Measurements from ENCODE around the gene RAB38.
A peak's percentile ranks its signal among the peaks of the same experiment; 100 is the strongest.

The RAB38 gene

DNA sequence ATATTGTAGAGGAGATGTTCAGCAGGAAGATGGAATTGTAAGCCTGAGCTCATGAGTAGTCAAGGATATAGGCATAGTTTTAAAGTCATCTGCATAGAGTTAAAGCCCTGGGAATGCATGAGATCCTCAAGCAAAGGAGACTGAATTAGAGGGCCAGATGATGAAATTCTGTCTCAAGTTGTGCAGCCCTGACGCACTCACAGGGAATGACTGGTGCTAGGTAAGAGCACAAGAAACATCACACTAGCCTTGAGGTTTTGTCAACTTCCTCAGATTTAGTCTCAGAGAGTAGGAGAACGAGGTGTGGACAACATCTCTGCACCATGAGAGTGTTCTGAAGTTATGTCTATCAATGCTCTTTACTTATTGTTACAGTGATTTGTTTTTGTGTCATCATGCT, 5.8 kb downstream of the RAB38 start:
- DNase-seq = no peak

DNA sequence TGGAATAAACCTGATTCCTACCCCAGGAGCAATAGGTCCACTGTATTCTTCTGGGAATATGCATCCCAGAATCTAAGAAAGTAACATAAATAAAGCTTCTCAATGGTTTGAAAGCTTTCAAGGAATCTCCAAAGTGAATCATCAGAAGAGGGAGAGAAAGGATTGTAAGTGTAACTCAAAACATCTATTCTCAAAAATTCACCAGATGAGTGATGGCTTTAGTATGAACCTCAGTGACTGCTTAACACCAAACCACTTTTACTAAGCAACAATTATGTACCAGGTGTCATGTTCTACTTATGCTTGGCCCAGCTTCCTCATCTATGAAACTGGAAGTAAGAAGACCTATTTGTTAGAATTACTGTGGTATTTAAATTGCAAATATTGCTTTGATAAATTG, 7.4 kb downstream of the RAB38 start:
- no peak for DNase-seq

DNA sequence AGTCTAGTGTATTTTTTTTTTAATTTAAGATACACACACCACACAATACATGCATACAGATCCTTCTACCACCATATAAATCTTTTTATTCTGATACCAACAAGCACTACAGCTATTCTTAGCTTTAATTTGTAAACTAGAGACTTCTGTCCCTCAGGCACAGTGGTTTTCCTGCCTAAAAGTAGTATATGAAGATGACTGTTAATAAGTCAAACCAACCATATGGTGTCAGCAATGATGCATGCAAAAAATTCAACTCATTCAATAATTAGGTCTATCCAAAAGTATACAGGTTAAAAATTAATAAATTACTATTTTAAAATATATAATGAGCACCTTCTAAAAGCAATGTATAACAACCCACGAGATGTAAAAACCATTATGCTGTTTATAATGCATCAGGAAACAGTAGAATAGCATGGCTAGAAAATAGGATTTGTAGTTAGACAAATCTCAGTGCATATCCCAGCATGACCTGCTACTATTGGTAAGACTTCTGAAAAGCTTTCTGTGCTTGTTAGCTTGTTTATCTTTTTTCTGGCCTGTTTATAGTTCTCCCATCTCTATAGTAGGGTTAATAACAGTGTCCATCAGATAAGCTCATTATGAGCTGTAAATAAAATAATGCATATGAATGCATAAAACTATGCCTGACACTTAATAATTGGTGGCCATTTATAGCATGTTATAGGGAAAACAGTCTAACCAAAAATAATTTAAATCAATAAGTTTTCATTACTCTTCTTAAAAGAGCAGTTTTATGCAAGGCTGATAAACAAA, 10.2 kb downstream of the RAB38 start:
- DNase-seq = no peak

DNA sequence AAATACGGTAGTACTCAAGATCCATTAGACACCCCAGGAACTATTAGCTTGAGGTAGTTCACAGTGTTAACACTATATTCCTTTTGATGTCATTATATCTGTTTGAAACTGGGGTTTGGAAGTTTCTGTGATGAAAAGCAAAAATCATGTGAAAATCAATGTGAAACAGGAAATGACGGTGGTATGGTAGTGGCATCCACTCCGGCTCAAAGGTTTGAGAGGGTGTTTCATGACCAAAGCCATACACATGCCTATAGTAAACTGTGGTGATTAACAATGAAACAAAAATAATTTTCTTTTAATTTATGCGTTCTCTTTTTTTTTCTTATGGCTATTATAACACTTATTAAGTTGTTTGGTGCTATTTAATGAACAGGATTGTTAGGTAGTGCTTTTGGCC, 10.9 kb downstream of the RAB38 start:
- DNase-seq = no peak

DNA sequence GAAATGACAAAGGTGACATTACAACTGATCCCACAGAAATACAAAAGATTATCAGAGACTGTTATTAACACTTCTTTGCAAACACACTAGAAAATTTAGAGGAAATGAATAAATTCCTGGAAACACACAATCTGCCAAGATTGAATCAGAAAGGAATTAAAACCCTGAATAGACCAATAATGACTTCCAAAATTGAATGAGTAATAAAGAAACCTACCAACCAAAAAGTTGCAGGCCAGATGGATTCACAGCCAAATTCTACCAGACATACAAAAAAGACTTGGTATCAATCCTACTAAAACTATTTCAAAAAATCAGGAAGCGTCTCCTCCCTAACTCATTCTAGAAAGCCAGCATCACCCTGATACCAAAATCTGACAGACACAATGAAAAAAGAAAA, 17.2 kb downstream of the RAB38 start:
- no peak for DNase-seq

DNA sequence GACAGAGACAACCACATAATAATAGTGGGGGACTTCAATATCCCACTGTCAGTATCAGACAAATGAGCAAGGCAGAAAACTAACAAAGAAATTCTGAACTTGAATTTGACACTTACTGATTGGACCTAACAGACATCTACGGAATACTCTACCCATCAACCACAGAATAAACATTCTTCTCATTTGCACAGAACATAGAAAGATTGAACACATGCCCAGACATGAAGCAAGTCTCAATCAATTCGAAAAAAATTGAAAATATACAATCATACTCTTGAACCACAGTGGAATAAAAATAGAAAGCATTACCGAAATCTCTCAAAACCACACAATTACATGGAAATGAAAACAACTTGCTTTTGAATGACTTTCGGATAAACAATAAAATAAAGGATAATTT, 17.9 kb downstream of the RAB38 start:
- DNase-seq = no peak

DNA sequence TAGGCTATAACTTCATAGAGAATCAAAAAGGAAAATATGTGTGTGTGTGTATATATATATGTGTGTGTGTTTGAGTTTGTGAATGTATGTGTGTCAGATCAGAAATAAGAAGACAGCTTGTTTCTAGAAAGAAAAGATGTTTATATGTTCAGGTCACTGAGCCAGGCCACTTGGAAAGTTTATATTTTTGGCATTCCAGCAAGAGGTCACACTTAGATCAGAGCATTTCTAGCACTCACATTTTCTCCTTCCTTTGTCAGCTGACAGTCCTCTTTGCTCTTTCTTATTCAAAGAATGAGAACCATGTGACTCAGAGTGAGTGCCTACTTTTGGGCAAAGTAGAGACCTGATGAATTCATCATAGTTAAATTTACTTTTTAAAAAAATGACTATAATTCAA, 22.9 kb downstream of the RAB38 start:
- no peak for DNase-seq

DNA sequence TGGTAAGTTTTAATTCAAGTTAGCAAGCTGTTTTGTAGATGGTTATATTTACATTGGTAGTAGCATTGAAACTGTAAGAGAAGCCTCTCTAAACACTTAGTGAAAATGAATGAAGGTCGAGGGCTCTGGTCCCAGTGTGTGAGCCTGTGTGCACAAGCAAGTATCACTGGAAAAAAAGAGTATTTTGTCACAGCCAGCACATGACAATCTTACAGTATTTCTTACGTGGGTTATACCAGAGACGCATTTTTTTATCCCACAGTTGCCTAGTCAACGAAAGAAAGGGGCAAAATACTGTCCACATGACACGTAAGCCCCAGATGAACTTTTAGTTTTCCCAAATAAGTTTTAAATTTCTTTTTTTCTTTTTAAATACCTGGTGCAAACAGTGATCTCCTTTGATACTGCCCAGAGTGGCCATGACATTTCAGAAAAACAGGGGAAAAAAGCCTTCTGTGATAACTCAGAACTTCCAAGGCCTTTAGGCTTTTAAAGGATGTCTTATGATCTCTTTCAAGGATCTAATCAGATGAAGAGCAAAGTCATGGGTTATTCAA, 23.5 kb downstream of the RAB38 start:
- no peak for DNase-seq

DNA sequence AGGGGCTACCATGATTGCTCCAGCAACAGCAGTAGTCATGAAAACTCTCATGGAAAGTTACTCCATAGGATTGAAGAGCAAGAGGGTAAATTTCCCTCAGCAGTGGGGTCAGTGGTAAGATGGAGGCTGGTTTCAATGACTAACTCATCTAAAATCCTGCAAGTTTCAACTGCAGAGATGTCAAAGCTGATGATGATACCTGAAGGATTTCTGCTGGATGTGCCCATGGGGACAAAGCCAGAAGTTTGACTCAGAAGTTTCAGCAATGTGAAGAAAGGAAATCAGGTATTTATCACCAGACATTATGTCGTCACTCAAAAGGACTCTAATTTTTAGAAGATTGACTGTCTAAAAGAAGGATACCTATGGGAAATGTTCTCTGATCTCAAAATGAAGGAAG, 29.1 kb downstream of the RAB38 start:
- DNase-seq = no peak

DNA sequence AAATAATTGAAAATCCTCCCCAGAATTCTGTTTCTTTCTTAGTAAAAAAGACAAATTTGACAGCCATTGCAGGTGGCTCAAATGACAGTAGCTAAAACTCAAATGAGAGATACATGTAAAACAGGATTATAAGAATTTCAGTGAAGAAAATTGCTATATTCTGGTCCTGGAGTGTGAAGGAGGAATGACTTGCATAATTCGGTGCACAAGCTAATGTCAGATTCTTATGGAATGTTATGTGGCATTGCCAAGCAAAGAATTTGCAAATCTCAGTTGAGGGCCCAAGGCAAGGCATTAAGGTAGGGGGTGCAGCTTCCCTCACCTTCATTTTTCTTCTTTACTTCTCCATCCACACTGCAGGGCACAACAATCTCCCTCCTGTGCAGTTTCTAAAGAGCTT, 35.4 kb downstream of the RAB38 start:
- no peak for DNase-seq

DNA sequence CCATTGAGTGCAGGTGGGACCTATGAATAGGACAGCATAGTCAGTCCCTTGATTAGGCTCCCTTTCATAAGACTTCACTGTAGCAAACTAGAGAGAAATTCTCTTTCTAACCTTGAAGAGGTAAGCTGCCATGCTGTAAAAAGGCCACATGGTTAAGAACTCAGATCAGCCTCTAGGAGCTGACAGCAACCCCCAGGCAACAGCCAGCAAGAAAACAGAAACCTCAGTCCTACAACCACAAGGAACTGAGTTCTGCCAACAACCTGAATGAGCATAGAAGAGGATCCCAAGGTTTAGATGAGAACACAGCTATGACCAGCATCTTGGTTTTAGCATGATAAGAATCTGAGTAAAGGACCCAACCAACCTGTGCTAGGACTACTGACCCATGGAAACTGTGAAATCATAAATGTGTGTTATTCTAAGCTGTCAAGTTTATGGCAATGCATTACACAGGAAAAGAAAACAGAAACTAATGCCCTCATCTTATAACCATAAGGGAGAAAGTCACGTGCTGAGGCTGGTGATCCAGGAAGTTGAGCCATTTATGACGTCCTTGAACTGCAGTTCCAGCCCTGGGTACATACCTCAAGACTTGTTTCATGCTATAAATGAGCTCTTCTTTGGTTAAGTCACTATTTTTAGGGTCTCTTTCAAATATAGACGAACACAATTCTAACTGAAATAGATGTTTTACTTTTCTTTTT, 43.3 kb downstream of the RAB38 start:
- DNase-seq = no peak

DNA sequence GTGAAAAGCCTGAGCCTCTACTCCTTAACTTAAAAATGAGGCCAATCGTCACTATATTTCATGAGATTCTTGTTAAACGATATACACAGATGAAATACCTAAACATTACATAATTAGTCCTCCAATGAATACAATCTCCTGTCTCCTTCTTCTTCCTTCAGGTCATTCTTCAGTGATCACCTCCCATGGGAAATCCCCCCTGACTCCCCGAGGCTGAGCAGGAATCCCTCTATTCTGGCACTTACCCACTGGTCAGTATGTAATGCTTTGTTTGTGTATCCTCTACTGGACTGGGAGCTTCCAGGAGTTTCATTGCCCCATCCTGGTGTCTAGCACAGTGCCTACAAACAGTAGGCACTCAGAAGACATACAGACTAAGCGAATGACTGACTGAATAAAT, 52.3 kb downstream of the RAB38 start:
- DNase-seq = no peak

DNA sequence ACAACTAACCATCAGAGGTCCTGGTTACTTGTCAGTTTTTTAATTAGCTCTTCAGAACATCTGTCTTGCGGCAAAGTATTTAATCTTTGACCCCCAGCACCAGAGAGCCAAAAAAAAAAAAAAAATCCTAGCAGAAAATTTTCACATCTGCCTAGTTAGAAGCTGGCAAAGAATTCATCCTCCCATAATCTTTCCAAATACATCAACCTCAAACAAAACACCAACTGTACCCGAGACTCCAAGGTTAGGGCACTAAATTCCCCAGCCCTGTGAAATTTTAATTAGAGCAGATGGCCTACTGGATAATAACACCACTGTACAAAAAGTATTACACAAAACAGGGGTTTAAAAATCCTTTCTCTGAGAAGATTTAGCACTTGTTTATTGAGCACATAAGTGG, 55.7 kb downstream of the RAB38 start:
- DNase-seq = peak; percentile 31

DNA sequence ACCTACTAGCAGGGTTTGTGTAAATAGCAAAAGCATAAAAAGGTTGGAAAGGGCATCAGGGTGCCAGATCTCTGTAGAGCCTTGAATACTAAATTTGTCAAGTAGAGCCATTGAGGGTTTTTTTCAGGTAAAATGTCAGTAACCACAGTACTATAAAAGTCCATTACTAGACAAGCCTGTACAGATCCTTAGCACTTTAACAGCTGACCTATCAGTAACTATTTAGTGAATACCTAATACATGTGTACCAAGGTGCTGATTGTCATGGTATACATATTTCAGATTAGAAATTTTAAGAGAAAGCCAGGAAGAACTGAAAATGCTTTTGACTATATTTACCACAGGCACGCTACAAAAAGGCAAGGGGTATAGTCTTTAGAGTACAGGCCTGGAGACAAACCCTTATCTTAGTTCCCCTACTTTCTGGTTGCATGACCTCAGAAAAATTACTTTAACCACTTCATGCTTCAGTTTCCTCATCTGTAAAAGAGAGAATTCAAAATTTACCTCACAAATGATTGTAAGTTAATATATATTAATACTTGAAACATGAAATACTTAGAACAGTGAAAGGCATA, 57.9 kb downstream of the RAB38 start:
- no peak for DNase-seq

DNA sequence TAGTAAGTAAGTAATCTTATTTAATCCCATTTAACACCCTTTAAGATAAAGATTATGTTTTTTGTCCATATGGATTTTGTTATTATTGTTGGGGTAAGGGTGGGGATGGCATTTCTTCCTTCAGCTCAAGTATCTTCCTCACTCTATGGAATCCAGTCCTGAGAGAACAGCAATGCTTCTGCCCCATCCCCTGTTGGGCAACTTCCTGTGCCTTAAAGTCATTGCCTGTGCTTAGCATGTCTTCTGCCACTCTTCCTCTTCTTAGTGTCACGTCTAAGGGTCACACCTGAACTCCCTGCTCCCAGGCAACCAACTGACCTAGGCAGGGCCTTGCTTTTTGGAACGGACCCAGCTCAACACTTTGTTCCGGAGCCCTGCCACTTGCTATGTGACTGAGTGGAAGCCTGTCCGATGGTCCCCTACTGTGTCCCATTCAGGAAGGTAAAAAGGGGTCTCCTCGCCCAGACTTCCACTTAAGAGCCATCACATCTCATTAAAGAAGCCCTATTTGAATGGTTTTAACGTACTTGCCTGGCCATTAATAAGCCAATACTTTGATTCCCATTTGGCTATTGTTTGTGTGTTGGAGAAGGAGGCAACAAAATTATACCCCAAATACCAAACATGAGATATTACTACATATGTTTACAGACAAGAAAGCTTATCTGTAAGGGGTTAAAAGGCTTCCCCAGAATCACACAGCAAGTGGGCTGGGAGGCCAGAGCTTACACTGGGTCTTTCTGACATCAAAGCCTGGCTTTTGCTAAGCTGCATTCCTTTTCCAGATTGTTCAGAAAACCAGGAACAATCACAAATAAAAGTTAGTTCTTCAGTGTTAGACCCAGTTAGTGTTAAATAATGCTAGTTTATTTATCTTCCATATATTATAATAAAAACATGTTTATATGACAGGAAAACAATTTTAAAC, 59.2 kb downstream of the RAB38 start:
- DNase-seq = no peak

DNA sequence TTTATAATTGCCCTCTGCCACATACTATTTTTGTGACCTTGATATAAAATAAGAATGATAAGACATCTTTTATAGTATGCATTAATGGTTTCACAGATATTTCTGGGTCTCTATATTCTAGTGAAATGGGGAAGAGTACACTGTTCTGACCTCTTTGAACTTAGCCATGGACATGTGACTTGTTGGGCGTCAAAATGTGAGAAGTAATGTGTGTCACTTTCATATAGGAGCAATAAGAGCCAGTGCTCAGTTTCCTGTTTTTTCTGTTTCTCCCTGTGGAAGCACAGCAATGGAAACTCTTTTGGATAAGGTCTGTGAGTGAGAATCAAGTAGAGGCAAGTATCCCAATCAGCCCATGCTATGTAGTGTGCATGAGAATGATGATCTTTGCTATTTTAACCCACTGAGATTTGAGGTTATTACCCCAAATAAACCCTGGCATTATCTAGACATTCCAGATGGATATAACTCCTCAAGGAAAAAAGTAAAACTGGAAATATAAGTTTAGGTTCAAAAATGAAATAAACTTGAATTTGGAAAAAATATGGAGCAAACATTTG, 60.7 kb downstream of the RAB38 start:
- no peak for DNase-seq

DNA sequence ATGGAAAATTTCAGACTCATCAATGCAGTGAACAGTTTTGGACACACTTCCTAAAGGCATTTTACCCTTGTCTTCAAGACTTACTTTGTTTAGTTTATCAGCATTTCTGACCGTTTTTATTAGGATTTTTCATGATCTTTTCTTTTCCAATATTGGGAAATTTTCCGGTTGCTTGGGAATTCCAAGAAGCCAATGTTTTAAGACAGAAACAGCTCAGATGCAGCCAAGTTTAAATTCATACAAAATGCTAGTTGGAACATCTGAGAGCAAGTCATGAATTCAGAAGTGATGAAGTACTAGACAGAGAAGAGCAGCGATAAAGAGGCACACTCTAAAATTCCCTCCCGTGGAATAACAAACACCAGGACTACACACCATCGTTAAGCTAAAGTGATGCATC, 68.6 kb downstream of the RAB38 start:
- DNase-seq = no peak

DNA sequence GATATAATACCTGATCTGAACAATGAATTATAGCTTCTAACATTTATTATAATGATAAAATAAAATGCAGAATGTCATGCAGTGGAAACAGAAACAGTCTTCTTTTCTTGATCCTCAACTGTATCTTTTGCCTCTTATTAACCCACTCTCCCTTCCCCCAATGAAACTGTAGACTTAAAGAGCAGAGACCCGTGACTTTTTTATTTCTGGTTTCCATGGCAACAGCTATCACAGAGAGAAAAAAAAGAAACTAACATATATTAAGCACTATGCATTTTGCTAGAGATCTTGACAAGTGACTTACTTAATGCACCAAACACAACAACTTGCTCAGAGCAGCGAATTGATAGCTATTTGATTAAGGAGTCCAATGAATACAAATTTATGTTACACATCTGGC, 69.3 kb downstream of the RAB38 start:
- no peak for DNase-seq

DNA sequence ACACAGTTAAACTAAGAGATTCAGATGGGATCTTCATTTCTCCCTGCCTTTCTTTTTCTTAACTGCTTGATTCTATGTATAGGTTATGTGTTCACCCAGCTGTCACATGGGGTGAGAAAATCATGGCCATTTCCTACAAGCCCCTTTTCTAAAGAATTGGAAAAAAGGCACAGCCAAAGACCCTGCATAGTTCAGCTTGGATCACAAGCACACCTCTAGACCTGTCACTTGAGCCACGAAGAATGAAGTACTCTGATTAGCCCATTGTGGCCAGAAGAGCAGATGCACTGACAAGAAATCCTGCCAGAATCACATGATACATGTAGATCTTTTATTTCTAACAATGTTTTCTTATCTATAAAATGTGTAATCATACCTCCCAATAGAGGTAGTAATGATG, 69.7 kb downstream of the RAB38 start:
- no peak for DNase-seq

DNA sequence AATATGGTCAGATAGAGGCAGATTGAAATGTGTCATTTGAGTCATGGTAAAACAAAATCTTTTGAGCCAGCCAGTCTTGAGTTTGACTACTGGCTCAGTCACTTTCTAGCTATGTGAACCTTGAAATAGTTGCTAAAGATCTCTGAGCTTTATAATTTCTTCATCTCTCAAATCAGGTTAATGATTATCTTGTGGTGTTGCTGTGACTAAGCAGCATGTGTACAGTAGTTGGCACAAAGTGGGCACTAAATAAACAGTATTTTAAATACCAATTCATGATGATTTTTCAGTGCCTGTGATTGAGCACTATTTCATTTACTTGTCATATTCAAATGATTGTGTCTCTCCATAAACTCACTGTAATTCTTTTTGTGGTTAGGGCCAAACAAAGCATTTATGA, 70.8 kb downstream of the RAB38 start:
- no peak for DNase-seq

DNA sequence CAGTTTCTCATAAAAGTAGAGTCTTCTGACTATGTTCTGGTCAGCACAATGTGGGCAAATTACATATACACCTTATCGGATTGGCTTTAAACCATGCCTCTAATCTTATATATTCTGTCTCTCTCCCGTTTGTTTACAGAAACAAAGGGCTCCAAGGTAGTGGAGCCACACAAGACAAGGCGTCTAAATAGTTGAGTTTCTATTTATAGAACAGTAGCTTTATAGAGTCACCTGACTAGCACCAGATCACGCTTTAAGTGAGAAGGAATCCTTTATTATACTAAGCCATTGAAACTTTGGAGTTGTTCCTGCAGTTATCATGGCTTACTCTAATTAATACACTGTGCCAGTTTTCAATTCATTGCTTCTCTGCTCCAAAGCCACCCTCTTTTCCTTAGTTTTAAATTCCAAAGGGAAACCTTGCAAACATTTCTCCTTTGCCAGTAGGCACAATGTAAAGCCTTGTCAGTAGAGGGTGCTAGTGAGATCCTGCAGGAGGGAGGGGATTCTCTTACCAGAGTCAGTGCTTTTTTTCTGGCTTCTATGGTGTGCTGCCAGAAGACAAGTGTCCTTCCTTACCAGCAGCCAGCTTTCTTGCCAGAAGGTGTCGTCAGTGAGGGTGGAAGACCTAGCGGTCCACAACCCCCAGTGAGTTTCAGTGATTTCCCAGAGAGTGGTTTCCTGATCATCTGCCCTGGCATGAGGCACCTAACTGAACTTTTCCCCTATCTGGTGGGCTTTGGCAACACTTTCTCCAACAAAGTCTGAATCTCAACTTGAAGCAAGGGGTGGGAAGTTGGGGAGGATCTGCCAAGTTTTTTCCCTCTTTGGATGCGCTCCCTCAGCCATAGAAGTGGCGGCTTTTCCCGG, 71.7 kb downstream of the RAB38 start:
- DNase-seq = peak; percentile 7

DNA sequence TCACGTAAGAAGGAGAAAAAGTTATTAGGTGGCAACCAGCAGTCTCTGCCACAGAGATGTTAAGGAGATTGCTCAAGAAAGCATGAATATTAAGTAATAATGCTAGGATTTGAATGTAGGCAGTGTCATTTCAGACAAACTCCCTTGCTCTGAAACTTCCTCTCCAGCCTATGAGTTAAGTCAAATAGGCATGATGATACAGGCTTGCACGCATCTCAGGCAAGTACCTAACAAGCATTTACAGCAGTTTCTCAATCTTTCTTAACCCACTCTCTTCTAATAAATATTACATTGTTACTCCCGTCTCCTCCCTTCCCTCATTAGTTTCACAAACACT, 72.7 kb downstream of the RAB38 start:
- DNase-seq = no peak
